Osteocyte (in vitro differentiated cells): Measurements from ENCODE around the gene LARP6. TPM values are rescaled to one million over a fixed set of nuclear protein-coding genes. Genes with fewer than 3 reads are reported as not detected.

Source experiments
- DNase-seq: peaks from one replicate; pipeline ENCODE4 v3.0.0; 2021; ENCODE audit warnings: mixed read lengths; ENCODE audit not compliant: unreplicated experiment; ENCODE audit errors: extremely low spot score
- H3K27ac Mint-ChIP-seq: one replicate; pipeline ENCODE4 v1.8.0; 2021; ENCODE audit warnings: mild to moderate bottlenecking, mixed read lengths; ENCODE audit not compliant: unreplicated experiment
- H3K27me3 Mint-ChIP-seq: one replicate; pipeline ENCODE4 v1.8.0; 2021; ENCODE audit warnings: mixed read lengths; ENCODE audit not compliant: unreplicated experiment
- H3K36me3 Mint-ChIP-seq: one replicate; pipeline ENCODE4 v1.8.0; 2021; ENCODE audit warnings: mixed read lengths; ENCODE audit not compliant: unreplicated experiment
- H3K4me1 Mint-ChIP-seq: one replicate; pipeline ENCODE4 v1.8.0; 2021; ENCODE audit warnings: mixed read lengths; ENCODE audit not compliant: unreplicated experiment
- H3K4me3 Mint-ChIP-seq: one replicate; pipeline ENCODE4 v1.8.0; 2021; ENCODE audit warnings: mild to moderate bottlenecking, moderate library complexity, mixed read lengths; ENCODE audit not compliant: unreplicated experiment
- H3K9me3 Mint-ChIP-seq: one replicate; pipeline ENCODE4 v1.8.0; 2021; ENCODE audit warnings: mixed read lengths; ENCODE audit not compliant: unreplicated experiment
- total RNA-seq: library from RNA; stranded (reverse); gene quantifications from 2 replicates; pipeline ENCODE4 v1.2.1, GENCODE V29; 2021
- TF ChIP-seq, protein P1 (sequence below): fragments of 200-600 bp; sonication (generic); IDR thresholded peaks from 2 replicates; pipeline ENCODE4 v1.5.0; 2021; ENCODE audit warnings: antibody characterized with exemption, mild to moderate bottlenecking, moderate library complexity

The LARP6 gene
- total RNA-seq, 1 donor from 2014 or later: 119 TPM

DNA sequence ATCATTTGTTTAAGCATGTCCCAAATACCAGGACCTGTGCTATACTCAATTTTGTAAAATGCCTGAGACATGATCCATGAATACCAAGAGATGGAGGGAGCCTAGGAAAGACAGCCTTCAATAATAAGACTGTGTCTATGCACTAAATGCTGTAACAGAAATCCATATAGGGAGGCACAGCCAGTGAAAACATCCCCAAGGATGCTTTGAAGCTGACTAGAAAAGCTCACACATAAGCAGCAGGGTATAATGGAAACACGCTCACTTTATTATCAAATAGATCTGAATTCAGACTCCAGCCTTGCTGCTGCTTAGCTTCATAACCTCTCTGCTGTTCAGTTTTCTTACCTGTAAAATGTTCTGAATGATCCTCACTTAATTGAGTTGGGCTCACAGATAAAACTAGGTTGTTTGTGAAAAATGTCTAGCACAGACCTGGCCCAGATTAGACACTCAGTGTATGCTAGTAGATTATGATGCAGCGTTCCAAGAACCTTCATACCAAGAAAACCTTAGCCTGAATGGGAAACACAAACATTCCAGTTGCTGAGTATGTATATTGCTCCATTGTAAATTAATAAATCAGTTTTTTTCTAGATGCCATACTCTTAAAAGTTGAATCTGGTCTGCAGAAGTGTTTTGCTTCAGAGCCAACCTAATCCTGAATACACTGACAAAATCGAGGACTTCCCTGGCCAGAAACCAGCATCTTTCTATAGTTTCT is 3.8 kb upstream of the LARP6 start:
- H3K4me3 Mint-ChIP-seq: no peak overlapping the region
- H3K27me3 Mint-ChIP-seq: no peaks in the 10 kb centered on the region
- no peak for DNase-seq

DNA sequence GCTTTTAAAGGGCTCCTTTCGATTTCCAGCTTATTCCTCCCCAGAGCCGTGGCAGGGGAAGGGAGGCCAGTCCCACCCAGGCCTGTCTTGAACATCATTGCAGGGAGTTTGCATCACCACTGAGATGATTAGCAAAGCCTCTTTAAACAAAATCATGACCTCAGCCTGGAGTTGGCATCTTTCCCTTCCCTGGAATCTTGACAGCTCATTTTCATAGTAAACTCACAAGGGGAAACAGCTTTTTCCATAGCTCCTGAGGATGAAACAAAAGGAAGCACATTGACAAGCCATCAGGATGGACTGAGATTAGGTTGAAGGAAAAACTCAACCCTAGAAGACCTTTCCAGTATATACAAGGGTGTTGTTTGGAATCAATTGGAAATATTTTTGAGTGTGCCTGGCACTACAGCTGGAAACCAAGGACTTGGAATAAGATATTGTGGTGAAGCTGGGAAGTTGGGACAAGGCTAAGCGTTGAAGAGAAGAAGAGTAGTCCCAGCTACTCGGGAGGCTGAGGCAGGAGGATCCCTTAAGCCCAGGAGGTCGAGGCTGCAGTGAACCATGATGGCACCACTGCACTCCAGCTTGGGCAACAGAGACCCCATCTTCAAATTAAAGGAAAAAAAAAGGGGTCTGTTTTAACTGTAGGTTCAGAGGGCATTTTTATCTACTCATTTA is 3.1 kb upstream of the LARP6 start:
- Mint-ChIP-seq H3K9me3 (no peaks in the 10 kb centered on the region), H3K36me3 (no peaks in the 10 kb centered on the region), H3K4me3 (peak overlapping the region; percentile 46), H3K4me1 (peaks cover 57% of the 10 kb centered on the region), H3K27ac (peak overlapping the region; percentile 98), H3K27me3 (no peaks in the 10 kb centered on the region)
- DNase-seq: peak; percentile 95
- TF ChIP-seq, protein P1, sequence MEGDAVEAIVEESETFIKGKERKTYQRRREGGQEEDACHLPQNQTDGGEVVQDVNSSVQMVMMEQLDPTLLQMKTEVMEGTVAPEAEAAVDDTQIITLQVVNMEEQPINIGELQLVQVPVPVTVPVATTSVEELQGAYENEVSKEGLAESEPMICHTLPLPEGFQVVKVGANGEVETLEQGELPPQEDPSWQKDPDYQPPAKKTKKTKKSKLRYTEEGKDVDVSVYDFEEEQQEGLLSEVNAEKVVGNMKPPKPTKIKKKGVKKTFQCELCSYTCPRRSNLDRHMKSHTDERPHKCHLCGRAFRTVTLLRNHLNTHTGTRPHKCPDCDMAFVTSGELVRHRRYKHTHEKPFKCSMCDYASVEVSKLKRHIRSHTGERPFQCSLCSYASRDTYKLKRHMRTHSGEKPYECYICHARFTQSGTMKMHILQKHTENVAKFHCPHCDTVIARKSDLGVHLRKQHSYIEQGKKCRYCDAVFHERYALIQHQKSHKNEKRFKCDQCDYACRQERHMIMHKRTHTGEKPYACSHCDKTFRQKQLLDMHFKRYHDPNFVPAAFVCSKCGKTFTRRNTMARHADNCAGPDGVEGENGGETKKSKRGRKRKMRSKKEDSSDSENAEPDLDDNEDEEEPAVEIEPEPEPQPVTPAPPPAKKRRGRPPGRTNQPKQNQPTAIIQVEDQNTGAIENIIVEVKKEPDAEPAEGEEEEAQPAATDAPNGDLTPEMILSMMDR: no peak

More for the DNA sequence above, 3.8 kb upstream of the LARP6 start:
- Mint-ChIP-seq H3K9me3 (no peaks in the 10 kb centered on the region), H3K4me1 (peaks cover 53% of the 10 kb centered on the region), H3K36me3 (no peaks in the 10 kb centered on the region), H3K27ac (peak overlapping the region; percentile 98)
- TF ChIP-seq, protein P1: no peak

DNA sequence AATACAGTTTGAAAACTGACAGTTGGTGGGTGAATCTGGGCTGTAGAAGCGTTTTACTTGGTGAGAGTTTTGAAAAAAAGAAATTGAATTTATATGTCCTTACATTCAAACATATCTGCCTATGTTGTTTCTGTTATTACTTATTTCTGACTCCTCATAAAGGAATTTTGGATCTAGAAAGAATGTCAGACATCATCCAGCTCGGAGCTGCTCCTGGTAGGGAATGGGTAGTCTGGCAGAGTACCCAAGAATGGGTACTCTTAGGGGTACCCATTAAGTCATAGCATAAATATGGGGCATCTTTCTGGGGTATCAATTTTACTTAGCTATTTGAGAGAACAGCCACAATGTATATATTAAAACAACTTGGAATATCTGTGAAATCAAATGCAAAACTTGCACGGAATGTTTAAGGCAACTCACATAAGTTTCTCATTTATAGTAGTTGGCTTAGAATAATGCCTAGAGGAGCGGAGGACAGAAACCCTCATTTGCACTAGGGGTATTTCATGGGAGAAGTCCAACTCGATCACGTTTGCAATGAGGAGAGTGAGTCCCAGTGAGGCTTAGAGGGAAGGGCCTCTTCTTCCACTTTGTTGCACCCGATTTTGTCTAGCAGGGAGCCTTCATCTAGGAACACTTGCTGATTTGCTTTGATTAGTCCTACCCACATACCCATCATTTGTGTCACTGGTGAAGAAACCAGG is 2.4 kb upstream of the LARP6 start:
- Mint-ChIP-seq H3K36me3 (peaks cover 6% of the 10 kb centered on the region), H3K27ac (peak overlapping the region; percentile 98), H3K27me3 (no peaks in the 10 kb centered on the region), H3K9me3 (no peaks in the 10 kb centered on the region), H3K4me1 (peaks cover 64% of the 10 kb centered on the region), H3K4me3 (peak overlapping the region; percentile 46)
- DNase-seq: no peak
- TF ChIP-seq, protein P1: no peak

DNA sequence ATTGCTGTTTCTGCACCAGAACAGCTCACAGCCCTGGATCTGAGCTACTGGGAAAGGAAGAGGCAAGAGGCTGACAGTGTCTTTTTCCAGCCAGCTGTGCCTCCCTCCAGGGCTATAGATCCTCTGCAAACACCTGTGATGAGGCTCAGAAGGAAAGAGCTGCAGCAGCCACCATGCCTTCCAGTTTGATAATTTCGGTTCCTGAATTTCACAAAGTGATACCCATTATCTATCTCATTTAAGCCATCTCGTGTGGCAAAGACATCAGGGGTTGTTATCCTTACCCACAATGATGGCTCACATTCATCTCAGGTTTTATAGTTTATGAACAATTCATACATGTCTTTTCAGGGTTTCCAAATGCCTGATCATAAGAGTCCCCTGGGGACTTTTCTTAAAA is 1.8 kb upstream of the LARP6 start:
- TF ChIP-seq, protein P1: no peak
- H3K4me1 Mint-ChIP-seq: peaks cover 68% of the 10 kb centered on the region
- no peaks in the 10 kb centered on the region for H3K9me3 Mint-ChIP-seq
- peaks cover 11% of the 10 kb centered on the region for H3K36me3 Mint-ChIP-seq
- peak overlapping the region; percentile 98 for H3K27ac Mint-ChIP-seq
- H3K4me3 Mint-ChIP-seq: peak overlapping the region; percentile 46
- no peaks in the 10 kb centered on the region for H3K27me3 Mint-ChIP-seq
- no peak for DNase-seq

DNA sequence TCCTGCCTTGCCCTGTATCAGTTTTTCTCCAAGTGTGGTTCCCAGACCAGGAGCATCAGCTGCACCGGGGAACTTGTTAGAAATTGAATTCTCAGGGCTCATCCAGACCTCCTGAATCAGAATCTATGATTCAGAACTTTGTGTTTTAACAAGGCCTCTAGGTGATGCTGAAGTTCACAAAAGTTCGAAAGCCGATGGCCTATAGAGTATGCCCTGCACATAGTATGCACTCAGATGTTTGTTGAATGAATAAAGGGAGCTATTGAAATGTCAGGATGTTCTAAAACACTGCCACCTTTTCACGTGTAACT is 664 bp upstream of the LARP6 start:
- DNase-seq: no peak

More for the DNA sequence above, 664 bp upstream of the LARP6 start:
- TF ChIP-seq, protein P1: peak; percentile 15
- peak overlapping the region; percentile 98 for H3K27ac Mint-ChIP-seq
- H3K27me3 Mint-ChIP-seq: no peaks in the 10 kb centered on the region
- H3K4me1 Mint-ChIP-seq: peaks cover 78% of the 10 kb centered on the region
- peaks cover 20% of the 10 kb centered on the region for H3K36me3 Mint-ChIP-seq
- H3K9me3 Mint-ChIP-seq: no peaks in the 10 kb centered on the region
- H3K4me3 Mint-ChIP-seq: peak overlapping the region; percentile 88
